Glutamatergic neuron (in vitro differentiated cells): ENCODE measurements around the gene CD6. TPM values are rescaled to one million over a fixed set of nuclear protein-coding genes. Genes with fewer than 3 reads are reported as not detected.

Source experiments
- DNase-seq: peaks from one replicate; pipeline ENCODE4 v3.0.0; 2022
- H3K27ac Mint-ChIP-seq: one replicate; pipeline ENCODE4 v1.8.0; 2020; ENCODE audit warnings: mild to moderate bottlenecking, mixed read lengths, inconsistent platforms; ENCODE audit not compliant: unreplicated experiment
- H3K27me3 Mint-ChIP-seq: one replicate; pipeline ENCODE4 v1.8.0; 2020; ENCODE audit warnings: mild to moderate bottlenecking, moderate library complexity, mixed read lengths, inconsistent platforms; ENCODE audit not compliant: unreplicated experiment
- H3K36me3 Mint-ChIP-seq: one replicate; pipeline ENCODE4 v1.8.0; 2020; ENCODE audit warnings: mild to moderate bottlenecking, mixed read lengths, inconsistent platforms; ENCODE audit not compliant: unreplicated experiment
- H3K4me1 Mint-ChIP-seq: one replicate; pipeline ENCODE4 v1.8.0; 2020; ENCODE audit warnings: mild to moderate bottlenecking, low read depth, mixed read lengths, inconsistent platforms; ENCODE audit not compliant: unreplicated experiment
- H3K4me3 Mint-ChIP-seq: one replicate; pipeline ENCODE4 v1.8.0; 2020; ENCODE audit warnings: mild to moderate bottlenecking, mixed read lengths, inconsistent platforms; ENCODE audit not compliant: unreplicated experiment
- H3K9me3 Mint-ChIP-seq: one replicate; pipeline ENCODE4 v1.8.0; 2020; ENCODE audit warnings: mild to moderate bottlenecking, moderate library complexity, mixed read lengths, inconsistent platforms; ENCODE audit not compliant: unreplicated experiment
- total RNA-seq: library from RNA; stranded (reverse); fragmentation: NEBNext Ultra II Directional; extraction: Animal tissue kit (Norgen Biotek cat#: 25700); gene quantifications from one replicate; pipeline ENCODE4 v1.2.1, GENCODE V29; 2021; ENCODE audit not compliant: unreplicated experiment
- TF ChIP-seq, protein P1 (sequence below): fragments of 200-600 bp; sonication (generic); IDR thresholded peaks from one replicate; pipeline ENCODE4 v1.5.0; 2021; ENCODE audit not compliant: partially characterized antibody, unreplicated experiment

The CD6 gene
- total RNA-seq, 1 donor from 2014 or later = not detected

GRCh38 chr11:60981515-60981914, 10.0 kb downstream of the CD6 start:
- TF ChIP-seq, protein P1, sequence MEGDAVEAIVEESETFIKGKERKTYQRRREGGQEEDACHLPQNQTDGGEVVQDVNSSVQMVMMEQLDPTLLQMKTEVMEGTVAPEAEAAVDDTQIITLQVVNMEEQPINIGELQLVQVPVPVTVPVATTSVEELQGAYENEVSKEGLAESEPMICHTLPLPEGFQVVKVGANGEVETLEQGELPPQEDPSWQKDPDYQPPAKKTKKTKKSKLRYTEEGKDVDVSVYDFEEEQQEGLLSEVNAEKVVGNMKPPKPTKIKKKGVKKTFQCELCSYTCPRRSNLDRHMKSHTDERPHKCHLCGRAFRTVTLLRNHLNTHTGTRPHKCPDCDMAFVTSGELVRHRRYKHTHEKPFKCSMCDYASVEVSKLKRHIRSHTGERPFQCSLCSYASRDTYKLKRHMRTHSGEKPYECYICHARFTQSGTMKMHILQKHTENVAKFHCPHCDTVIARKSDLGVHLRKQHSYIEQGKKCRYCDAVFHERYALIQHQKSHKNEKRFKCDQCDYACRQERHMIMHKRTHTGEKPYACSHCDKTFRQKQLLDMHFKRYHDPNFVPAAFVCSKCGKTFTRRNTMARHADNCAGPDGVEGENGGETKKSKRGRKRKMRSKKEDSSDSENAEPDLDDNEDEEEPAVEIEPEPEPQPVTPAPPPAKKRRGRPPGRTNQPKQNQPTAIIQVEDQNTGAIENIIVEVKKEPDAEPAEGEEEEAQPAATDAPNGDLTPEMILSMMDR = no peak
- H3K4me1 Mint-ChIP-seq = peaks cover 2% of the 10 kb centered on the region
- H3K36me3 Mint-ChIP-seq = no peaks in the 10 kb centered on the region
- peaks cover 2% of the 10 kb centered on the region for H3K27me3 Mint-ChIP-seq
- no peak overlapping the region for H3K4me3 Mint-ChIP-seq
- DNase-seq = no peak
- H3K27ac Mint-ChIP-seq = no peak overlapping the region
- no peaks in the 10 kb centered on the region for H3K9me3 Mint-ChIP-seq

GRCh38 chr11:60982184-60982583, 10.7 kb downstream of the CD6 start:
- no peak for DNase-seq
- no peaks in the 10 kb centered on the region for H3K4me1 Mint-ChIP-seq
- H3K27ac Mint-ChIP-seq = no peak overlapping the region
- no peak overlapping the region for H3K4me3 Mint-ChIP-seq
- no peaks in the 10 kb centered on the region for H3K36me3 Mint-ChIP-seq
- no peaks in the 10 kb centered on the region for H3K9me3 Mint-ChIP-seq
- peaks cover 2% of the 10 kb centered on the region for H3K27me3 Mint-ChIP-seq
- TF ChIP-seq, protein P1 = no peak

DNA sequence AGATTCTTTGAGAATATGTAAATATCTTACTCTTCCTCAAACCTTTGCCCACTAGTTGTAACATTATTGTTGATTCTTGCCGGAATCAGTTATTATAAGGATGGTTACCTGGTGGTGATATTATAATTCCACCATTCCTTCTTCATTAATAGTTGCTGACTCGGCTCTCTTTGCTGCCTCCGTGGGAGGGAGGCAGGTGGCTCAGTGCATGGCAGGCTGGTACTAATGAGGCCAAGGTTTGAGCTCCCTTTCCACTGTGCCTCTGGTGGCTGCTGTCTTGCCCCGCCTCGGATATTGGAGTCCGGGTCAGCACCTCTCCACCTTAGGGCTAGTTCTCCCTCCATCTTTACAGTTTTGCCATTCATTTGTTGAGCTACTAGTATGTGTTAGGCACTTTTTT, 12.7 kb downstream of the CD6 start:
- H3K4me1 Mint-ChIP-seq = no peaks in the 10 kb centered on the region
- no peaks in the 10 kb centered on the region for H3K36me3 Mint-ChIP-seq
- H3K9me3 Mint-ChIP-seq = no peaks in the 10 kb centered on the region
- no peak for DNase-seq
- TF ChIP-seq, protein P1 = no peak
- no peak overlapping the region for H3K27ac Mint-ChIP-seq
- no peaks in the 10 kb centered on the region for H3K27me3 Mint-ChIP-seq
- no peak overlapping the region for H3K4me3 Mint-ChIP-seq

- no peaks in the 10 kb centered on the region for H3K9me3 Mint-ChIP-seq
- TF ChIP-seq, protein P1 = no peak
- DNase-seq = no peak
- no peak overlapping the region for H3K27ac Mint-ChIP-seq
- H3K36me3 Mint-ChIP-seq = no peaks in the 10 kb centered on the region
- H3K27me3 Mint-ChIP-seq = no peaks in the 10 kb centered on the region
- H3K4me3 Mint-ChIP-seq = no peak overlapping the region
- no peaks in the 10 kb centered on the region for H3K4me1 Mint-ChIP-seq
These were observed 13.2 kb downstream of the CD6 start for GRCh38 chr11:60984636-60985035.

- Mint-ChIP-seq H3K9me3 (no peaks in the 10 kb centered on the region), H3K4me1 (no peaks in the 10 kb centered on the region), H3K27me3 (no peaks in the 10 kb centered on the region), H3K4me3 (no peak overlapping the region), H3K27ac (no peak overlapping the region), H3K36me3 (no peaks in the 10 kb centered on the region)
- DNase-seq = no peak
- TF ChIP-seq, protein P1 = no peak
These were observed 14.0 kb downstream of the CD6 start for GRCh38 chr11:60985501-60985900.
